Measurements from ENCODE around the gene PFN2. TPM values are rescaled to one million over a fixed set of nuclear protein-coding genes. Genes with fewer than 3 reads are reported as not detected.
"Not testable (repeated sequence)": the region's sequence is repeated elsewhere in the genome, so short reads cannot be mapped to it uniquely, and the experiment has no call there.

Gene PFN2
- polyA plus RNA-seq (ENCODE audit: insufficient read depth in 1 of 5, insufficient read length in 5 of 5, low replicate concordance in 1 of 5) = 100 to 1,000 TPM; 233 to 333 (median 277) TPM
- long read RNA-seq, donor 1, transcript PFN2-203 (3 exons, 1,780 nt) = major isoform, 102 of 147 reads
- long read RNA-seq, donor 1, transcript PFN2-201 (3 exons, 2,261 nt) = minor isoform, 36 of 147 reads
- long read RNA-seq, donor 1, partial matches to known transcripts = 8 of 147 reads
- long read RNA-seq, donor 1, other reads (novel, unspliced or antisense) = 0 of 147 reads
- long read RNA-seq, donor 2, transcript PFN2-203 (3 exons, 1,780 nt) = major isoform, 71 of 85 reads
- long read RNA-seq, donor 2, transcript PFN2-201 (3 exons, 2,261 nt) = minor isoform, 14 of 85 reads
- long read RNA-seq, donor 2, partial matches to known transcripts = 0 of 85 reads
- long read RNA-seq, donor 2, other reads (novel, unspliced or antisense) = 0 of 85 reads
- long read RNA-seq, donor 3, transcript PFN2-203 (3 exons, 1,780 nt) = major isoform, 57 of 94 reads
- long read RNA-seq, donor 3, transcript PFN2-201 (3 exons, 2,261 nt) = minor isoform, 28 of 94 reads
- long read RNA-seq, donor 3, partial matches to known transcripts = 5 of 94 reads
- long read RNA-seq, donor 3, other reads (novel, unspliced or antisense) = 0 of 94 reads
- long read RNA-seq, donor 4, transcript PFN2-201 (3 exons, 2,261 nt) = minor isoform, 21 of 66 reads
- long read RNA-seq, donor 4, transcript PFN2-203 (3 exons, 1,780 nt) = major isoform, 43 of 66 reads
- long read RNA-seq, donor 4, partial matches to known transcripts = 0 of 66 reads
- long read RNA-seq, donor 4, other reads (novel, unspliced or antisense) = 0 of 66 reads
- long read RNA-seq, donor 5, transcript PFN2-201 (3 exons, 2,261 nt) = minor isoform, 33 of 148 reads
- long read RNA-seq, donor 5, transcript PFN2-203 (3 exons, 1,780 nt) = major isoform, 98 of 148 reads
- long read RNA-seq, donor 5, partial matches to known transcripts = 14 of 148 reads
- long read RNA-seq, donor 5, other reads (novel, unspliced or antisense) = 0 of 148 reads
- long read RNA-seq, donor 6, transcript PFN2-201 (3 exons, 2,261 nt) = minor isoform, 34 of 113 reads
- long read RNA-seq, donor 6, transcript PFN2-203 (3 exons, 1,780 nt) = major isoform, 60 of 113 reads
- long read RNA-seq, donor 6, partial matches to known transcripts = 13 of 113 reads
- long read RNA-seq, donor 6, other reads (novel, unspliced or antisense) = 0 of 113 reads
- long read RNA-seq, donor 7, transcript PFN2-203 (3 exons, 1,780 nt) = major isoform, 47 of 60 reads
- long read RNA-seq, donor 7, transcript PFN2-201 (3 exons, 2,261 nt) = minor isoform, 12 of 60 reads
- long read RNA-seq, donor 7, partial matches to known transcripts = 0 of 60 reads
- long read RNA-seq, donor 7, other reads (novel, unspliced or antisense) = 0 of 60 reads
- long read RNA-seq, donor 8, transcript PFN2-201 (3 exons, 2,261 nt) = minor isoform, 8 of 57 reads
- long read RNA-seq, donor 8, transcript PFN2-203 (3 exons, 1,780 nt) = major isoform, 46 of 57 reads
- long read RNA-seq, donor 8, partial matches to known transcripts = 0 of 57 reads
- long read RNA-seq, donor 8, other reads (novel, unspliced or antisense) = 0 of 57 reads

- DNase-seq = peak; percentile 90 to 92
Measured at GRCh38 chr3:149970716-149971402, at the start of gene PFN2. Gene PFN2, minus strand, starts transcription at chr3:149970895. Its CDS starts 39 bp downstream, at chr3:149970856.

- DNase-seq = no peak
Measured at GRCh38 chr3:150015901-150016300, 45.2 kb upstream of the PFN2 start.

GRCh38 chr3:150014782-150015181, 44.1 kb upstream of the PFN2 start:
- no peak for DNase-seq

- no peak for DNase-seq
Measured at GRCh38 chr3:150013801-150014200, 43.1 kb upstream of the PFN2 start.

GRCh38 chr3:150006794-150007193, 36.1 kb upstream of the PFN2 start:
- DNase-seq = no peak

- DNase-seq = no peak
Measured at GRCh38 chr3:150005243-150006112, 34.8 kb upstream of the PFN2 start.

- no peak for DNase-seq
Measured at GRCh38 chr3:150000641-150001040, 29.9 kb upstream of the PFN2 start.

- no peak for DNase-seq
Measured at GRCh38 chr3:149999421-149999820, 28.7 kb upstream of the PFN2 start.

GRCh38 chr3:149998946-149999345, 28.3 kb upstream of the PFN2 start:
- no peak for DNase-seq

- no peak for DNase-seq
Measured at GRCh38 chr3:149992416-149993058, 21.8 kb upstream of the PFN2 start.

- DNase-seq = no peak
Measured at GRCh38 chr3:149990423-149990948, 19.8 kb upstream of the PFN2 start.

- DNase-seq = no peak
Measured at GRCh38 chr3:149989307-149989706, 18.6 kb upstream of the PFN2 start.

- DNase-seq = no peak
Measured at GRCh38 chr3:149983628-149984027, 12.9 kb upstream of the PFN2 start.

- not testable (repeated sequence) for DNase-seq
Measured at GRCh38 chr3:149983053-149983452, 12.4 kb upstream of the PFN2 start.

- not testable (repeated sequence) for DNase-seq
Measured at GRCh38 chr3:149981979-149982378, 11.3 kb upstream of the PFN2 start.

GRCh38 chr3:149977386-149977785, 6.7 kb upstream of the PFN2 start:
- no peak for DNase-seq

GRCh38 chr3:149975919-149976318, 5.2 kb upstream of the PFN2 start:
- DNase-seq = no peak

- DNase-seq = peak; percentile 87
Measured at GRCh38 chr3:149971403-149972075, 844 bp upstream of the PFN2 start.

All from right lung (tissue), 10 donors.